NCI-H146 treated with DMSO at 0.1 percent for 48 hours (cell line): ENCODE data around the gene RHNO1.
A peak's percentile ranks its signal among the peaks of the same experiment; 100 is the strongest.
"Not testable (repeated sequence)": the region's sequence is repeated elsewhere in the genome, so short reads cannot be mapped to it uniquely, and the experiment has no call there.

Experiments used
- DNase-seq: peaks from one replicate; lab custom pipeline; 2025; ENCODE audit not compliant: unreplicated experiment; lab: John Stamatoyannopoulos, UW

Gene RHNO1

DNA sequence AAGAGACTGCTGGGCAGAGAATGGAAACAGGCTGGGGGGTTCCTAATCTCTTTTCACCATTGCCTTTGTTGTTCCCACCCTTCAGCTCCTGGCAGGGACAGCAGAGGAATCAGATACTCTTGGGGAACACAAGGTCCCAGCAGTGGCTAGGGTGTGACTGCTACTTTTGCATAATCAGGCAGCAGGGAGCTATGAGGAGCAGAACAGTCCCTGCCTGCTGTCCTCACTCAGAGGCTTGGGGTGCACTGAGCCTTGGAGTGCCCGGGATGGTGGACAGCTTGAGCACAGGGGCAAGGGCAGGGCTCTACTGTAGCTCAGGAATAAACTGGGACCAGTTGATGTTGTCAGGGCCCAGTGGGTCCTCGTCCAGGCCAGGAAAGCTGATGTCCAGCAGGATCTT, 18.7 kb upstream of the RHNO1 start:
- DNase-seq = no peak

DNA sequence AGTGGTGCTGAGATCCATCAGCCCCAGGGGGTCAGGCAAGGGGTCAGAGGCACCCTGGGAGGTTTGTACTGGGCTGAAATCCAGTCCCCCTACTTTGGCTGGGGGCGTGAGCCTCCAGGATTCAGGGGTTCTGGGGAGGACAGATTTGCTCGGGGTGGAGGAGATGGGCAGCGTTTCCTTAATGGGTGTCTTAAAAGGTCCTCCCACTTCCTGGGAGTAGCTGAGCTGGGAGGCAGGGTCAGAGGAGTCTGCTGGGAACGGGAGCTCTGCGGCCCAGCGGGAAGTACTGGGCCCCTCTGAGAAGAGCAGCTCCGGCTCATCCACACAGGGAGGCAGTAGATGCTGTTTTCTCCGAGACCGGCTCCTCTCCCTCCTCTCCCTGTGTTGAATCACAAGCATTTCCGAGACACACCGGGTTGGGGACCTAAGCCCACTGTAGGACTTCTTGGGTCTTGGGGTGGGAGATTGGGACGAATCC, 18.0 kb upstream of the RHNO1 start:
- DNase-seq = no peak

DNA sequence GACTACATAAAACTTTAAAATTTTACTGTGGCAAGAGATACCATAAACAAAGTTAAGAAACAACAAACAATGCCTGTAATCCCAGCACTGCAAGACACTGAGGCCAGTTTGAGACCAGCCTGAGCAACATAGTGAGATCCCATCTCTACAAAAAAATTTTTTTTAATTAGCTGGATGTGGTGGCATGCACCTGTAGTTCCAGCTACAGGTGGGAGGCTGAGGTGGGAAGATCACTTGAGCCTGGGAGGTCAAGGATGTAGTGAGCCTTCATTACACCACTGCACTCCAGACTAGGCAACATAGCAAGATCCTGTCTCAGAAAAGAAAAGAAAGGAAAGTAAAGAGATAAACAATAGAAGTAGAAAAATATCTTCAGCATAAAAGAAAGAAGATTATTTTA, 16.9 kb upstream of the RHNO1 start:
- no peak for DNase-seq

DNA sequence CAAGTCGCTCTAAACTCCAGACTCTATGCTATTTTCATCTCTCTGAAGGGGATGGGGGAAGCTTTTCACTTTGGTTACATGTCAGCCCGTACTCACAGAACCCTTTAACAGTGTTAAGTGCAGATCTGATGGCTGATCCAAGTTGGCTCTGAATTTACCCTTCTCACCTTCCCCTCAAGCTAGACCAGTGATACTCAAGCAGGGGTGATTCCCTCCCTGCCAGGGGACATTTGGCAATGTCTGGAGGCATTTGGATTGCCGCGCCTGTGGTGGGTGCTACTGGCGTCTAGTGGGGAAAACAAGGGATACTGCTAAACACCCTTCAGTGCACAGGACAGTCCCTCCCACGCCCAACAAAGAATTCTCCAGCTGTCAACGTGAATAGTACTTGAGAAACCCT, 14.1 kb upstream of the RHNO1 start:
- DNase-seq = no peak

DNA sequence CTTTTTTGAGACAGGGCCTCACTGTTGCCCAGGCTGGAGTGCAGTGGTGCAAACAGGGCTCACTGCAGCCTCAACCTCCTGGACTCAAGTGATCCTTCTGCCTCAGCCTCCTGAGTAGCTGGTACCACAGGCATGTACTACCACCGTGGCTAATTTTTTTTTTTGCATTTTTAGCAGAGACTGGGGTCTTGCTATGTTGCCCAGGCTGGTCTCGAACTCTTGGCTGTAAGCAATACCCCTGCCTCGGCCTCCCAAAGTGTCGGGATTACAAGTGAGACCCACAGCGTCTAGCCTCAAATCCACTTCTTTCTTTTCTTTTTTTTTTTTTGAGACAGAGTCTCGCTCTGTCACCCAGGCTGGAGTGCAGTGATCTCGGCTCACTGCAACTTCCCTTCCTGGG, 13.6 kb upstream of the RHNO1 start:
- DNase-seq = not testable (repeated sequence)

DNA sequence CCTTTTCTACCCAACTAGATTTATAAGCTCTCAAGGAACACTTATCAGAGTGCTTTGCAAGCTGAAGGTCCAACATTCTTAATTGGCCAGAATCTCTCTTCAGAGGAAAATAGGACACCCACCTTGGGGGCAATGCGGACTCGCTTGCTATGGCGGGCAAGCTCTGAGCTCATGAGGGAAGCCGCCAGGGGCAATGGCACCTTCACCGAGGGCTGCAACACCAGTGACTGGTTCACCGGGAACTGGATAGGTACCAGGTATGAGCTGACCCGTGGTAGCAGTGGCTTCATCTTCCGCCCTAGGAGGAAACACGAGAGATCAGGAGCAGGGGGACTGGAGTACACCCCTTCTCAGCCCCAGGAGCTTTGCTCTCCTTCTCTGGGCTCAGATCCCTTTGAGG, 12.8 kb upstream of the RHNO1 start:
- DNase-seq = no peak

DNA sequence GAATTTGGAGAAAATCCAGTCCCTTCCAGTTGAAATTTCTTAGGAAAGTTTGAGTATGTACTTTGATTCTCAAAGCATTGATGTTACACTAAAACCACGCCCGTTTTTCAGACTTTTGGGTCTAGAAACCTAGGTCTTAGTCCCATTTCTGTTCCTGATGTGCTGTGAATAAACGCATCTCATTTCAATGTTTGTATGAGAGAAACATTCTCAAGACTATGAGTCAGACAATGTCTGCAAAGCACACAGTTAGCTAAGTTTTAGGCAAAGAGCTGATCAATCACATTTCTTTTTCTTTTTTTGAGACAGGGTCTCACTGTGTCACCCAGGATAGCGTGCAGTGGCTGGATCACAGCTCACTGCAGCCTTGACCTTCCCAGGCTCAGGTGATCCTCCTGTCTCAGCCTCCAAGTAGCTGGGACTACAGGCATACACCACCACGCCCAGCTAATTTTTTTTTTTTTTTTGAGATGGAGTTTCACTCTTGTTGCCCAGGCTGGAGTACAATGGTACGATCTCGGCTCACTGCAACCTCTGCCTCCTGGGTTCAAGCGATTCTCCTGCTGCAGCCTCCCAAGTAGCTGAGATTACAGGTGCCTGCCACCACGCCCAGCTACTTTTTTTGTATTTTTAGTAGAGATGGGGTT, 7.9 kb upstream of the RHNO1 start:
- DNase-seq = not testable (repeated sequence)

DNA sequence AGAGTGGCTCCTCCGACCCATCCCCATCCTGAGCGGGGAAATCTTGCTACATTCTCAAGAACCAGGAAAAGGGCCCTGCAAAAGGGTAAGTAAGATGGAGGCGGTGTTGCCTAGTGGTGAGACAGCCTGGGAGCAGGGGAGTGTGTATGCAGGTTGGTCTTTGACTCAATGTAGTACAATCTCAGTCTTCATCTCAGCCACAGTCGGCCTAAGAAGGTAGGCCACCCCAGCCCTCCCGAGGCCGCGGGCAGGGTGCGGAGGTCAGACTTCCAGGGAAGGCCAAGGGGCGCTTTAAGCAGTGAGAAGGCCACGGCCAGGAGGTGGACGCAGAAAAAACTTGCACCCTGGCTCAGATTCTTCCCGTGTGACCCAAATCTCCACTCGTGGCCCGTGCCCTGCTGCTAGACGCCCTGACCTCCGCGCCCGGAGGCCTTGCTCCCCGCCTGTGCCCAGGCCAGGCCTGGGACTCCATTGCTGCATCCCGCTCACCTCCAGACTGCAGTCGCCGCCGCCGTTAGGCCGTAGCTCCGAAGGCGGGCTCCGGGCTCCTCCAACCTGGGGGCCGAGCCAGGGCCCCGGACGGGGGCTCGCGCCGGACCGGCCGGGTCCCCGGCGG, 484 bp upstream of the RHNO1 start:
- DNase-seq = peak; percentile 4

DNA sequence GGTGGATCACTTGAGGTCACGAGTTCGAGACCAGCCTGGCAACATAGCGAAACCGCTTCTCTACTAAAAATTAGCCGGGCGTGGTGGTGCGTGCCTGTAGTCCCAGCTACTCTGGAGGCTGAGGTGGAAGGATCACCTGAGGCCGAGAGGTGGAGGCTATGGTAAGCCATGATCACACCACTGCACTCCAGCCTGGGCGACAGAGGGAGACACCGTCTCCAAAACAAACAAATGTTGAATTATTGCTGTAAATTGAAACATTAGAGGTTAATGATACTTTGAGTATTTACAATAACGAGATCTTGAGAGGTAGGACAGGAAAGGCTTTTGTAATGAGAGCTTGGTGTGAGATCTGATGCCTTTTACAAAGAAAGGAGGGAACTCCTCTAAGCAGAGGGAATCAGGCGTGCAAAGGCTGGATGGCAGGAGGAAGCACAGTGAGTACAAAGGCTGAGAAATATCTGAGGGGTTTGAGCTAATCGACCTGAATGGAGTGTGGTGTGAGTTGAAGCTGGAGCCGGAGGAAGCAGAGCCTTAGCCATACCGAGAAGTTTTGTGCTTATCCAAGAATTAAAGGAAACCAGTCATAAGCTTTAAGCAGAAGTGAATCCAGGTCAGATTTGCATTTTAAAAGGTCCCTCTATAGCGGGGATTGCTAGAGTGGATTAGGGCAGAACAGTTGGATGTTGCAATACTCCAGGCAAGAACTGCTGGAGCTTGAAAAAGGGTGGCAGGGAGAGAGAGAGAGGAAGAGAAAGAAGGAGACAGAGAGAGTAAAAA, 1.1 kb downstream of the RHNO1 start:
- peak; percentile 21 for DNase-seq

DNA sequence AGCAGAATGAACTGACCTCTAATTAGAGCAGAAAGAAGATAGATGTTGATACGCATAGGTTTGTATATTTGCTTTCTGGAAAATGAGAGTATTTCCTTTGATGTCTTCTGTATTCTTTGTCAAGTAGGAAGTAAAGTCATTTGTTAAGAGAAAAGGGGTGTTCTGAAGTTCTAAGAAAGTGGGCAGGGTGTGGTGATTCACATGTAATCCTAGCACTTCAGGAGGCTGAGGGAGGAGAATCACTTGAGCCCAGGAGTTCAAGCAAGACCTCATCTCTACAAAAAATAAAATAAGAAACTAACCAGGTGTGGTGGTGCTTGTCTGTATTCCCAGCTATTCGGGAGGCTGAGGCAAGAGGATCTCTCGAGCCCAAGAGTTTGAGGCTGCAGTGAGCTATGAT, 2.8 kb downstream of the RHNO1 start:
- no peak for DNase-seq

DNA sequence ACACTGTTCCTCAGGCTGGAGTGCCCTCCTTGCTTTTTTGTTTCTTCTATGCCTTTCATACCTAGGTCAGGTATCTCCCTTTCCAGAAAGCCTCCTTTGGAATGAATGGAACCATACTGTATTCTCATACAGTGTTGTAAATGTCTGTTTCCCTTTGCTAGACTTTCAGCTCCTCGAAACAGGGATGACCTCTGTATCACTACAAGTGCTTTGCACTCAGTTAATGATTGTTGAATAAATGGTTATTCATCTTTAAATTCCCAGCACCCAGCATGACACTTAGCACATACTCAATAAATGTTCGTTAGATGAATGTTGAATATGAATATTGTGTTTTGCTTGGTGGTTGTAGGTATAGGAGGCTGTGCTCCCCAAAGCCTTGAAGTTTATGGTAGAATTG, 7.8 kb downstream of the RHNO1 start:
- DNase-seq = no peak

DNA sequence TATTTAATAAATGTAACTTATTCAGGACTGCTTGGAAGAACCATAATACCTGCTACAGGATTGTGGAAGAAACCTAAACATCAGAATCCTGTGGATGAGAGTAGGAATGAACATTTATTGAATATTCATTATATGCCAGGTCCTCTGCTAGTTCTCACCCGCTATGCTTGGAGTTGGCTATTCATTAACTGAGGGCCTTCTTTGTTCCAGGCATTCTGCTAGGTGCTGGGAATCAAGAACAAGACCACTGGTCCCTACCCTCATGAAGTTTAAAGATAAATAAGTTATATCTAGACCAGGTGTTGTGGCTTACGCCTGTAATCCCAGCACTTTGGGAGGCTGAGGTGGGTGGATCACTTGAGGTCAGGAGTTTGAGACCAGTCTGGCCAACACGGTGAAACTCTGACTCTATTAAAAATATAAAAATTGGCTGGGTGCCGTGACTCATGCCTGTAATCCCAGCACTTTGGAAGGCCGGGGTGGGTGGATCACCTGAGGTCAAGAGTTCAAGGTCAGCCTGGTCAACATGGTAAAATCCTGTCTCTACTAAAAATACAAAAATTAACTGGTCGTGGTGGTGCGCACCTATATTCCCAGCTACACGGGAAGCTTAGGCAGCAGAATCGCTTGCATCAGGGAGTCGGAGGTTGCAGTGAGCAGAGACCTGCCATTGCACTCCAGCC, 9.9 kb downstream of the RHNO1 start:
- no peak for DNase-seq

DNA sequence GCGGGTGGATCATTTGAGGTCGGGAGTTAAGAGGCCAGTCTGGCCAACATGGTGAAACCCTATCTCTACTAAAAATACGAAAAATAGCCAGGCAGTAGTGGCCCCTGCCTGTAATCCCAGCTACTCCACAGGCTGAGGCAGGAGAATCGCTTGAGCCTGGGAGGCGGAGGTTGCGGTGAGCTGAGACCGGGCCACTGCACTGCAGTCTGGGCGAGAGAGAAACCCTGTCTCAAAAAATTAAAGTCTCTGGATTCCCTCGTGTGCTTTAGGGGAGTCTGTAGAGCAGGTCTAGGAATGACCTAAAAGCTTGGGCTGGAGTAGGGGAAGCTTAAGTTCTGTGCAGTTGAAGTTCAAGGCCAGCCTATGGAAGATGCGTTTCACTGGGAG, 13.0 kb downstream of the RHNO1 start:
- DNase-seq = no peak

DNA sequence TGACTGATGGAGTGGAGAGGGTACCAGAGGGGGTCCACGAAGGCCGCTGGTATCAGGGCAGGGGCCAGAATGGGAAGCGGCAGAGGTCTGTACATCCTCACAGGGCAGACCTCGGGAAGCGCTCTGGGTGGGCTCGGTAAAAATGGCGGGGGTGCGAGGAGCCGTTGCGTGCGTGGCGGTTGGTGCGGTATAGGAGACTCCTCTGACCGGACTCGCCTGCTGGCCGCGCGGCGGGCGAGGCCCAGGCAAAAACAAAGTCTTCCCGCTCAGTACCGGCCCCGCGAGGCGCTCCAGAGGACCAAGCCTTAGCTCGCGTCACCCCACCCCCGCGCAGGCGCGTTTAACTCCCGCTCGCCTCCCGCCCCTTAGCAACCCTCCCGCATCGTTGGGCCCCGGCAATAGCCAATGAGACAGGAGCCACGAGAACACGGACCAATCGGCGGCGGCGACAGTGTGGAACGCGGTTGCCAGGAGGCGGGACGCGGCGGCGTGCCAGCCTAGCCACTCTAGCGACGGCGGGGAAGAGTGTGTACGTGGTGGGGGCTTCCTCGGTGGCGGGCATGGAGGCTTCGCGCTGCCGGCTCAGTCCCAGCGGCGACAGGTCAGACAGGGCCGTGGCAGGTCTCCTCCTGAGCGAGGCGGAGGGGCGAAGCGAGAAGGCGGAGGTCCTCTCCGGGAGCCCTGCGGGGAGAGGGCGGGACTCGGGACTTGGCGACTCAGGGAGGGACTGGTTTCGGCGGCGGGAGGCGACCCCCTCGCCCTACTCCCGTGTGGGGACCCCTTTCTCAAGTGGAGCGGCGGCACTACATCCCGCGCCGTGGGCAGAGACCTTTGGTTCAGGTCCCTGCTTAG, 13.6 kb downstream of the RHNO1 start, which contains the start of gene TULP3:
Gene TULP3 (plus strand): TSS at position 504 of the 852 bp plus-strand sequence. CDS start 57 bp downstream, at position 561.
- peak; percentile 97 for DNase-seq

DNA sequence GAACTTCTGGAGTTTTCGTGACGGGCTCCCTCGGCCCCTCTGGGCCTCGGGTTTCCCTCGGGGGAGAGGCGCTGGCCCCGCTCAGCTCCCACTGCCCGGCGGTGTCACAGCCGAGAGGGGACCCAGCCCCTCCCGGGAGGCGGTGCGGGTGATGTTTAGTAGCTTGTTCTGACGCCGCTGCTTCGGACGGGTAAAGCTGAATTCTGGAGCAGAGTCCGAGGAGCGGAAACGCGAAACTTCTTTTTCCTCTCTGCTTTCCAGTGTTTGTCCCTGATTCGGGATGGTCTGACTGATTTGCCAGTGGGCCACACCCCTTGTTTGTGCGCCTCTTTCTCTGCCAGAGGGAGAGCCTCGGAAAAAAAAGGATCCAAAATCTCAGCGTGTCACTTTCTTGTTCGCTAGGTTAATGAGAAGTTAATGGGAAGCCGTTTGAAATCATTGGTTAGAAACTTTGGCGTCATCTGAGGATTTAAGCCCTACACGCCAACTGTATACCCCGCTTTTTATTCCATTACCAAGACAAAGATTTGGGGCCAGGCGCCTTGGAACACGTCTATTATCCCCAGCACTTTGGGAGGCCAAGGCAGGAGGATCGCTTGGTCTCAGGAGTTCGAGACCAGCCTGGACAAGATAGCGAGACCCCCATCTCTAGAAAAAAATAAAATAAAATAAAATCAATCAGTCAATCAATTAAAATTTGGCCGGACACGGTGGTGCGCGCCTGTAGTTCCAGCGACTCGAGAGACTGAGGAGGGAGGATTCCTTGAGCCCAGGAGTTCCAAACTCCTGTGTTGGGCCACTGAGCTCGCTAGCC, 14.4 kb downstream of the RHNO1 start:
- DNase-seq = peak; percentile 28

DNA sequence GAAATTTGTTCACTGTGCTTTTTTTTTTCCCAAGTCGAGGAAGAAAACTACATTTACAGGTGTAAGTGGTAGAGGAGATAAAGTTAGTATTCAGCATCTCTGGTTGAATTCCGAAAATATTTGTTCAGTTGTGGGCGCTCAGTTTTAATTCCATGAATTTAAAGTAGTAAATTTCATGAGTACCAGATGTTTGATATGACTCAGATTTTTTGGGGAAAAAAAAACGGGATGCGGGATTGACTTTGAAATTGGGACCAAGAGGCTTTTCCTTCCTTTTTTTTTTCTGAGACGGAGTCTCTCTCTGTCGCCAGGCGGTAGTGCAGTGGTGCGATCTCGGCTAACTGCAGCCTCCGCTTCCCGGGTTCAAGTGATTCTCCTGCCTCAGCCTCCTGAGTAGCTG, 15.2 kb downstream of the RHNO1 start:
- no peak for DNase-seq

DNA sequence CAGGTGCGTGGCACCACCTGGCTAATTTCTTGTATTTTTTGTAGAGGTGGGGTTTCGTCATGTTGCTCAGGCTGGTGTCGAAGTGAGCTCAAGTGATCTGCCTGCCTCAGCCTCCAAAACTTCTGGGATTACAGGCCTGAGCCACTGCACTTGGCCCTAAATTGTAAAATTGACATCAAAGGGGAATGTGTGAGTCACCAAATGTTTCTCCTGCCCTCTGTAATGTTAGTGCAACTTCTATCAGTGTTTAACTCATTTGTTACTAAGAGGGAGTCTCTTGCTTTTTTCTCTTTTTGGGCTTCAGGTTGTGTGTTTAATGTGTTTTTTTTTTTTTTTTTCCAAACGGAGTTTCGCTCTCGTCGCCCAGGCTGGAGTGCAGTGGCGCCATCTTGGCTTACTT, 16.0 kb downstream of the RHNO1 start:
- no peak for DNase-seq

DNA sequence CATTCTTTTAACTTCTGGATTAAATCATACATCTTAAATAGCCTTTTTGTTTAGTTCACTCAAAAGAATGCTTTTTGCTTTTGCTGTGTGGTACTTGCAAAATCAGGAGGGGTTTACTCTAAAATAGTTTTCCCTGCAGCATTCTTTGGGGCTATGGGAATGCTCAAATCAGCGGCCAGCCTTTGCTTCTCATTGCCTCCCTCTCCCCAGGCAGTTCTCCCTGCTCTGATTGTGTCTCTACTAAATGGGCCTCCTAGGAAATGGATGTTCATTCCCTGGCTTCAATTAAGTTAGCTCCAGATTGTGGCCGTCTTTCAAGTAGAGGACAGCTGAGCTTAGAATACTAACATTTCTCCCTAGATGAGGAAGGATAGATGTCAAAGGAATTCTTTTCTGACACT, 18.0 kb downstream of the RHNO1 start:
- DNase-seq = no peak

DNA sequence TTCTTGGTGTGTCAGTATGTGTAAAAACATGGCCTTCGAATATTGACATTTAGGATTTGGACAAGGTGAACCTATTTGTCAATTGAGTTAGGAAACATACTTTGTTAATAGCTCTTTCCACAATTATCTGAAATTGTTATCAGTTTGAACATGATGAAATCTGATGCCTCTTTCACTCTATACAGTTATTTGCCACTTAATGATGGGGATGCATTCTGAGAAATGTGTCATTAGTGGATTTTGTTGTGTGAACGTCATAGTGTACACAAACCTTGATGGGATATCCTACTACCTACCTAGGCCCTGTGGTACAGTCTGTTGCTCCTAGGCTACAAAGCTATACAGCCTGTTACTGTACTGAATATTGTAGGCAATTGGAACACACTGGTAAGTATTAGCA, 18.5 kb downstream of the RHNO1 start:
- DNase-seq = no peak

DNA sequence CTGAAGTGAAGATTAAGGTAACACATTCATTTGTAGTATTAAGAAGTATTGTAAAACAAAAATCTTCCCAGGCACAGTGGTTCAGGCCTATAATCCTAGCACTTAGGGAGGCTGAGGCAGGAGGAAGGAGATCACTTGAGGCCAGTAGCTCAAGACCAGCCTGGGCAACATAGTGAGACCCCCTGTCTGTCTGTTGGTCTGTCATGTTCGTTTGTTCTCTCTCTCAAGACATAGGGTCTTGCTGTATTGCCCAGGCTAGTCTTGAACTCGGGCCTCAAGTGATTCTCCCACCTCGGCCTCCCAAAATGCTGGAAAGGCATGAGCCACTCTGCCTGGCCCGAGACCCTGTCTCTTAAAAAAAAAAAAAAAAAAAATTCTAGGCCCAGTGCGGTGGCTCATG, 20.4 kb downstream of the RHNO1 start:
- no peak for DNase-seq
